Suppressor macrophage treated with lipopolysaccharide for 1 hour (primary cell): Measurements from ENCODE around the gene CD209.

Experiments
- DNase-seq, 3 donors: peaks; one replicate each; pipeline ENCODE4 v3.0.0-alpha.2; 2020 to 2022

Gene CD209

DNA sequence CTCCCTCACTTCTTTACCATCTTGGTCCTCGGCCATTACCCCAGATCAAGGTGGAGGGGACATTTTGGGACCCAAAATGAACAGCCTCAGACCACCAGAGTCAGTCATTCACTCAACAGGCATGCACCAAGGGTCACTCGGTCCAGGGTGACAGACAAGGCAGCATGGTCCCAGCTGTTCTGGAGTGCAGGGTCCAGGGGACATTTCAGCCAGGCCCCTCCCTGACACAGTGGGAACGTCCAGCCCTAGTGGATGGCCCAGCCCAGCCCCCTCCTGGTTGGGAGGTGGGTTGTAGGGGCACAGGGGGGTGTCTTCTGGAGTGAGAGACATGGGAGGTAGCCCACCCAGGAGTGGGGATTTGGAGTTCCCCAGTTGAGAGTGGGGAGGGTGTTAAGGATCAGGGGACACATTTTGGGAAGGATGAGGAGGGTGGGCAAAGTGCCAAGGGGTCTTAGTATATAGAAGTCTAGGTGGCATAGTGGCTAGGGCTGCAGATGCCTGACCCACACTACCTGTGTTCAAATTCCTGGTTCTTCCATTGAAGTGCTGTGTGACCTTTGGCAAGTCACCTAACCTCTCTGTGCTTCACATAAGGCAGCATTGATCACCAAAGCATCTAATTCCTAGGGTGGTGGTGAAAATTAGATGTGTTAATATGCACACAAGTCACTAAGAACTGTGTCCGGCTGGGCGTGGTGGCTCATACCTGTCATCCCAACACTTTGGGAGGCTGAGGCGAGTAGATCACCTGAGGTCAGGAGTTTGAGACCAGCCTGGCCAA lies 42.9 kb downstream of the CD209 start:
- DNase-seq, result no peak

DNA sequence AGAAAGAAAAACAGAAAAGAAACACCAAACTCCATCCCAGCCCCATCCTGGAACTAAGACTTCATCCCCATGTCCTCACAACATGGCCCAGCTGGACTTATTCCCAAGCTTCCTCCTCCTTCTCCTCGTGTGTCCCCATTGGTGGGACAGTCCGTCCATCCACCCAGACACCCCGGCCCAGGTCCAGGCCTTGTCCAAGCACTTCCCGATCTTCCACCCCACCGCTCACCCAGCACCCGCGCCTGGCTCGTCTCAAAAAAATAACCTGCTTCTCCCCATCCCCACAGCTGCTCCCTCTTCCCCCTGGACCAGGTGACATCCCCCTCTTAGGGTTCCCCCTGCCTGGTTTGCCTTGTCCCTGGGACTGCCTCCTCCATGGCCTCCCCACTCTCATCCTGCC lies 44.0 kb downstream of the CD209 start:
- no peak for DNase-seq

DNA sequence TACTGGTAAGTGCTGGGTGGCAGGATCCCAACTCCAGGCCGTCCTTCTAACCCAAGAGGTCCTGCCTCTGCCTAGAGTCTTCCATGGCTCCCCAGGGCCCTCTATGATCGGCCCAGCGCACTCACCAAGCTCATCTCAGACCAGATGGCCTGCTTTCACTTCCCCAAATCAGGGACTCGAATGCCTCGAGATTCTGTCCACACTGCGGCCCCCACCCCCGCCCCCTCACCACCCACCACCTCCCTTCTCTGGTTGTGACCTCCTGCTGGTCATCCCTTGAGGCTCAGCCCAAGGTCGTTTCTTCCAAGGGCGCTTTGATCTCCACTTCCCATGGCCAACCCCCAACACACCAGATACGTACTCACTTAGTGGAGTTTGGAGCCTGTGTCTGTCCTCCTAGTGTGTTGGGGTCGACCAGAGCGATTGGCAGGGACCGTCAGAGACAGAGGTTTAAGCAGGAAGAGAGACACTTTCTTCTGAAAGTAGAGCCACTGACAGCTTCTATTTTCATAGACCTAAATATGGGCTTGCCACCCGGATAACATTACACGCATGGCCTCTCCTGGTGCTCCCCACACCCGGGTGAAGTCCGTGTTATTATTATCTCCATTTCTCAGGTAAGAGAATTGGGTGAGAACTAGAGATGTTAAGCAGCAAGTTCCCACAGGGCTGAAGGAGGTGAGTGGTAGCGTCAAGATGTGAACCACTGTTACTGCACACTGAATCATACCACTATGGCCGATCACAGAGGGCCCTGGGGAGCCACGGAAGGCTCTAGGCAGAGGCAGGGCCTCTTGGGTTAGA lies 45.5 kb downstream of the CD209 start, which contains the start of gene FCER2:
TSS of gene FCER2 (minus strand) at position 478 of the 804 bp plus-strand sequence. CDS start 2,371 bp downstream, outside the sequence.
- peak; percentile 70 to 76 (median 73) for DNase-seq

DNA sequence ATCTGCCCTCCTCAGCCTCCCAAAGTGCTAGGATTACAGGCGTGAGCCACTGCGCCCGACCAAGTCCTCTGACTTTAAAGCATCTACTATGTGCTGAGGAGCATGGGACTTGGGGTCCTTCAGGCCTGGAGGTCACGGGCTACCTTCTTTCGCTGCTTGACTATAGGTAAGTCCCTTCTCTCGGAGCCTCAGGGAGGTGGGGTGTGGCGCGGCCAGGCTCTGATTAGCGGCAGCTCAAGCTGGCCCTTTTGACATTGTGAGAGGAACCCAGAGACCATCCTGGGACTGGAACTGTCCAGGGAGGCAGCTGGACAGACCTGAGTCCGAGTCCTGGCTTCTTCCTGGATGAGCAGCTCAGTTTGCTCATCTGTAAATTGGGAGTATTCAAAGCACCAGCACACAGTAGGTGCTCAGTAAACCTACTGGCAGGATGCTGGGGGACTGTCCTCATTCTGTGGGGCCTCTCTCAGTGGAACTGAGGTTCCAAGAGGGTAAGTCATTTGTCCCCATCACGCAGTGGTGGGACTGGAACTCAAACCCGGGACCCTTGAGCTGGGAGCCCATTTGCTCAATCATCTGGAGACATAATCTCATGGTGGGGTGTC lies 46.2 kb downstream of the CD209 start:
- no peak for DNase-seq

DNA sequence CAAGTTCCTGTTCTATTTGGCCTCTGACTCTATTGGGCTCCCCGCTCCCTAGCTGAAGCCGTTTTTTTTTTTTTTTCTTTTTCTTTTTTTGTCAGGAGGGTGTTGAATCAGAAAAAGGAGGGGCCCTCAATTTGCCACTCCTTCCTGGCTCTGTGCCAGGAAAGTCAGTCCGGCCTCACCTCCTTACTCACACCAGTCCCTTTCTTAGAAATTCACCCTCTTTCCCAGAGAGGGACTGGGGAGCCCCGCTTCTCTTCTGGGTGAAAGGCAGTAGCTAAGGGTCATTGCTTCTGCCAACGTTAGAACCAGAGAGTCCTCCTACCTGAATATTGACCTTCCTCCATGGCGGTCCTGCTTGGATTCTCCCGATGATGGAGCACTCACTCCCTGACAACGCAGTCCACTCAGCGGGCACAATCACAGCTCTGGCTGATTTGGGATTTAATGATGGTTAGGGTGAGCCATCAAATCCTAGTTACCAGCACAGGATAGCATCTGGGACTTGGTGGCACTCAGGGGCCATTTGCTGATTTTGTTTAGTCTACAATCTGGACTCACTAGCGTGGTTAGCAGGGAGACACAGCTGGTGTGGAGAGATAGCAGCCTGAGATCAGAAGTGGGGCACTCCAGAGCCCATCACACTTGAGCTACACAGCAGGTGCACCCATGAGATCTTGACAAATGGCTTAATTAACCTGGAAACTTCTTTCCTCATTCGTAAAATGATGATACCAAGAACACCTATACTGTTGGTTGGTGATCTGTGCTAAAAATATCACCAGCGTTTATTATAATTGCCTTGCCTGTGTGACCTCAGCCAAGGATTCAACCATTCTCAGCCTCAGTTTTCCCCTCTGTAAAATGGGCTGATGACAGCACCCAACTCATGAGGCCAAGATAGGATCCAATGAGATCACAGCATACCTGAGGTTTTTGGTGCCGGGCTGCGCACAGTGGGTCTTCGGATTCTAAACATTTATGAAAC lies 47.6 kb downstream of the CD209 start:
- DNase-seq, result peak; percentile 76 to 81 (median 81)

DNA sequence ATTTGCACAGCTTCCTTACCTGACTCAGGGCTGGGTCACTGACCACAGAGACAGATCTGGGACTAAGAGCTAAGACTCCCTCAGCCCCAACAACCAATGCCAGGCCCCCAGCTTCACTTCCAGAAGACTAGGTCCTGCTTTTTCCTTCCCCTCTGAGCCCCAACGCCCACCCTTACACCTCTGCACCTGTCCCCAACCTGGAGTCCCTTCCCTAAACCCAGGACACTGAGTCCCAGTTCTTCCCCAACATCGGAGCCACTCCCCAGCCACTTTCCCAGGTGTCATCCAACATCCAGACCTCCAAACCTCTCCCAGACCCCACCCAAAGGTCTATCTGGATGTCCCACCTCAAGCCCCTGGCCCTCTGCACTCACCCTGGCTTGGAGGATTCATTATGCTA lies 48.3 kb downstream of the CD209 start:
- DNase-seq, result no peak

DNA sequence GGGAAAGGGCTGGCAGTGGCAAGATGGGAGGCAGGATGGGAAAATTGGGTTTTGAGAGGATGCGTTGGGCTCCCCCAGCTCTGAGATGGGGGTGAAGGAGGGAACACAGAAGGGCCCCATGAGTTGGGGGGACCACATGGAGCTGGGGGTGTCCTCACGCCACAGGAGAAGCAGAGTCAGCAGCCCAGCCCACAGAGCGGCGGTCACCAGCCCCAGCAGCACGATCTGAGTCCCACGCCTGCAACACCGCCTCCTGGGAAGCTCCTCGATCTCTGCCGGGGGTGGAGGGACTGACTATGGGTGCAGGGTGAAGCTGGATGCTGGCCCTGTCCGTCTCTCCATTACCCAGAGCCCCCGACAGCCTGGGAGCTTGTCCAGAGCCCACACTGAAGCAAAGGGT lies 48.8 kb downstream of the CD209 start:
- peak in 2 of 3 donors; percentile 39 to 46 for DNase-seq

DNA sequence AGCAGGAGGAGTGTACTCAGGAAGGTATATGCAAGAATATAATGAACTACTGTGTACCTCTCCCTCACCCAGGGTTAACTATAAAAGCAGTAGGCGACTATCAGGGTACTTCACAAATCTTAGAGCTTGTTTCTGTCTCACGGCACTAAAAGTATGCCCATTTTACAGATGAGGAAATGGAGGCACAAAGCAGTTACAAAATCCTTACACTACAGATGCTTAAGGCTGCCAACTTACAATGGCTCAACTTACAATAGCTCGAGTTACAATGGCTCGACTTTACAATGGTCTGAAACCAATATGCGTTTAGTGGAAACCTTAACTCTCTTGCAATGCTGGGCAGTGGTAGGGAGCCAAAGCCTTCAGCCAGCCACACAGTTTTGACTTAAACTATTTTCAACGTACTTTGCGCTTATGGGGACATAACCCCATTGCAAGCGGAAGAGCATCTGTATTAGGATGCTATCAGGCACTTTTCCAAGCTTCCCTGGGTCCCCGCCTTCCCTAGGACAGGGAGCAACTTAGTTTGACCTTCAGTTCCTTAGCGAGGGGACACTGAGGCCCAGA lies 49.5 kb downstream of the CD209 start:
- no peak for DNase-seq

DNA sequence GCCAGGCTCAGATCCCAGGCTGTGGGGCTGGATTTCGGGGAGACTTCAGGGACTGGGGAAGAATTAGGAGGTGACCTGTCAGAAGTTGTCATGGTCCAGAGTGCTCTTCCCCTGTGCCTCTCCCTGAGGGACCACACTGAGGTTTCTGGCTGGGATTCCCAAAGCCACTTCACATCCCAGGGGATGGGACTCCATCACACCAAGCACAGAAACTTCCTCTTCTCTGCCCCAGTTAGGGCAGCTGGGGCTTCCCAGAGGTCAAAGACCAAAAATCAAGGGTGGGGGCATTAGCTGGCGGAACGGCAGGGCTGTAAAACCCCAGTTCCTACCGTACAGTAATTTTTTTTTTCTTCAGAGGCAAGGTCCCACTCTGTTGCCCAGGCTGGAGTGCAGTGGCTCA lies 52.8 kb downstream of the CD209 start:
- DNase-seq, result peak; percentile 46 to 66 (median 63)

DNA sequence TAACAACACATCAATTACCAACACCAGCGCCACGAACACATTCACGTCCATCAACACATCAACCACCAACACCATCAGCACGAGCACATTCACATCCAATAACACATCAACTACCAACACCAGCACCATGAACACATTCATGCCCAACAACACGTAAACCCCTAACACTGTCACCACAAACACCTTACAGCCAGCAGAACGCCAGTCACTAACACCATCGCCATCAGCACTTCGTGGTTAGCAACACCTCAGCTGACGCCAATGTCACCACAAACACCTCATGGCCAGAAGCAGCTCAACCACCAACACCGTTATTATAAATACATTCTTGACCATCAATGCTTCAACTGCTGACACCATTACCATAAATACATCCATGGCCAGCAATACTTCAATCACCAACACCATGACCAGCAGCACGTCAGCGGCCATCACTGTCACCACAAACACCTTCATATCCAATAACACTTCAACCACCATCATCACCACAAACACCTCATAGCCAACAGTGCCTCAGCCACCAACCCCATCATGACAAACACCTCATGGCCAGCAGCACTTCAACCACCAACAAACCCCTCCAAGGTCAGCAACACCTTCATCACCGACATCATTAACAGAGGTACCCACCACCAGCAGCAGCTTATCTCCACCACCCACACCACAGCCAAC lies 54.8 kb downstream of the CD209 start:
- no peak for DNase-seq

DNA sequence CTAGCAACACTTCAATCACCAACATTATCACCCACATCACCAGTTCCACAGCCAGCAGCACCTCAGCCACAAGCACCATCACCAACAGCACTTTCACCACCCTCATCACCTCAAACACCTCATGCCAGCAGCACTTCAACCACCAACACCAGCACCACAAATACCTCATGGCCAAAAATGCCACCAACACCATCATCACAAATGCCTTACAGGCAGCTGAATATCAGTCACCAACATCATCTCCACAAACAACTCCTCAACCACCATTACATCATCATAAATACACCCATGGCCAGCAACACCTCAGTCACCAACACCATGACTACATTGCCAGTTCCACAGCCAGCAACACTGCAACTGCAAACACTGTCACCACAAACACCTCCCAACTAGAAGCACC lies 55.8 kb downstream of the CD209 start:
- no peak for DNase-seq

DNA sequence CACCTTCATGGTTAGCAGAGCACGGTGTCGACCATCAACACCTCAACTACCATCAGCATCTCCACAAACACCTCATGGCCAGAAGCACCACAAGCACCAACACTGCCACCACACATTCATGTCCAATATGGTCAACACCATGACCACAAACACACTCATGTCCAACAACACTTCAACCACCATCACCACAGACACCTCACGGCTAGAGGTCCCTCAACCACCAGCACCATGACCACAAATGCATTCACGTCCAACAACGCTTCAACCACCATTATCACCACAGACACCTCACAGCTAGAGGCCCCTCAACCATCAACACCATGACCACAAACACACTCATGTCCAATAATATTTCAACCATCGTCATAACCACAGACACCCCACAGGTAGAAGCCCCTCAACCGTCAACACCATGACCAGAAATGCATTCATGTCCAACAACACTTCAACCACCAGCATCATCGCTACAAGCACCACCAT lies 56.5 kb downstream of the CD209 start:
- no peak for DNase-seq
